ENCODE results near the gene RUFY4.

DNA sequence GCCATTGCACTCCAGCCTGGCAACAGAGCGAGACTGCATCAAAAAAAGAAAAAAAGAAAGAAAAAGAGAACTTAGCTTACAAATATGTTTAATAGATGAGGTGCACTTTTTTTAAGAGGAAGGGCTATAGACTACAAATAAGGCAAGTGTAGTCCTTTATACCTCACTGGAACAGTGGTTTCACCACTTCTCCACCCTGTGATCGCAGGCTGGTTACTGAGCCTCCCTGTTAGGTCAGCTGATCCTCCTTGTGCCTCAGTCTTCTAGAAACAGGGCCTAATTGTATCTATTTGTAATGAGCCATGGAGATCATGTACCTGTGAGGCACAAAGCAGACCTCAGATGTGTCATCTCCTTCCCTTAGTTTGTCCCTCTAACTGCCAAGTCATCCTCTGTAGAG, 61.3 kb downstream of the RUFY4 start:
- TF ChIP-seq CTCF (IDR thresholded peaks at IDR 0.05) (no peak), POLR2AphosphoS5 (IDR thresholded peaks at IDR 0.05) (no peak), POLR2A (IDR thresholded peaks at IDR 0.05) (no peak), EP300 (IDR thresholded peaks at IDR 0.05) (no peak)
